Measurements from ENCODE around the gene GFPT1.

Gene GFPT1

GRCh38 chr2:69287544-69287943 is 99.5 kb downstream of the GFPT1 start:
- no peak for DNase-seq

GRCh38 chr2:69285379-69285894 is 101.6 kb downstream of the GFPT1 start:
- no peak for DNase-seq

DNA sequence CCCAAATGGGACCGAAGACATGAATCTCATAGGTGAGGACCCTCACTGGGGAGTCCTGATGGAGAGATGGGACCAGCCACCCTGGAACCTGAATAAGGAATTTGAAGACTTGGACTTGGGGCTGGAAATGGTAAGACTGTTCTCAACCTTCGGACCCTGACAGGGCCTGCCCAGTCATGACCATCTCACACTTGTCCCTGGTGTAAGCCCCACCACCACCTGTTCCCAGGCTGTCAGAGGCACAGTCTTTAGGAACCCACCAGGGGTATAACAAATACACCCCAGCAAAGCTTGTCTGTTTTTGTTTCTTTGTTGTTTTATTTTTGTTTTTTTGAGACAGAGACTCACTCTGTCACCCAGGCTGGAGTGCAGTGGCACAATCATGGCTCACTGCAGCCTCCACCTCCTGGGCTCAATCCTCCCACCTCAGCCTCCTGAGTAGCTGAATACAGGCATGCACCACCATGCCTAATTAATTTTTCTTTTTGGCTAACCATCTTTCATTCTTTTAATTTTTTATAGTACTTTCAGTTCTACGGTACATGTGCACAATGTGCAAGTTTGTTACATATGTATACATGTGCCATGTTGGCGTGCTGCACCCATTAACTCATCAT is 106.1 kb downstream of the GFPT1 start:
- no peak for DNase-seq

- no peak for DNase-seq
These were observed 106.9 kb downstream of the GFPT1 start for GRCh38 chr2:69279931-69280681.

DNA sequence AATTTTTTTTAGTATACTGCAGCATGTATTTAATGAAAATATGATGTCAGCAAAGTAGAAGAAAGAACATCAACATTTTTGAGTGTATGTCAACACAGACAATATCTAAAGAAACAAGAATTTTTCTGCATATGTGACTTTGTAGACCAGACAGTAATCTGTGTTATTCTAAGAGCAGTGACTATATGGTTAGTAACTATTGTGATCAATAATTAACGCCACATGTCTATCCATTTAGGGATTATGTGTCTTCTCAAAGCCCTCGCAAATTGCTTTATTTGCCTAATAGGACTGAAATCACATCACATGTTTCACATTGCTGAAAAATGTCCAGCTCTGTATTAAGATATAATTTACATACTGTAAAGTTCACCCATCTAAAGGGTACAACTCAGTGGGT is 107.8 kb downstream of the GFPT1 start:
- DNase-seq, result no peak

- DNase-seq, result no peak
These were observed 108.7 kb downstream of the GFPT1 start for GRCh38 chr2:69278366-69278765.

- DNase-seq, result no peak
These were observed 111.5 kb downstream of the GFPT1 start for GRCh38 chr2:69275490-69275889.

DNA sequence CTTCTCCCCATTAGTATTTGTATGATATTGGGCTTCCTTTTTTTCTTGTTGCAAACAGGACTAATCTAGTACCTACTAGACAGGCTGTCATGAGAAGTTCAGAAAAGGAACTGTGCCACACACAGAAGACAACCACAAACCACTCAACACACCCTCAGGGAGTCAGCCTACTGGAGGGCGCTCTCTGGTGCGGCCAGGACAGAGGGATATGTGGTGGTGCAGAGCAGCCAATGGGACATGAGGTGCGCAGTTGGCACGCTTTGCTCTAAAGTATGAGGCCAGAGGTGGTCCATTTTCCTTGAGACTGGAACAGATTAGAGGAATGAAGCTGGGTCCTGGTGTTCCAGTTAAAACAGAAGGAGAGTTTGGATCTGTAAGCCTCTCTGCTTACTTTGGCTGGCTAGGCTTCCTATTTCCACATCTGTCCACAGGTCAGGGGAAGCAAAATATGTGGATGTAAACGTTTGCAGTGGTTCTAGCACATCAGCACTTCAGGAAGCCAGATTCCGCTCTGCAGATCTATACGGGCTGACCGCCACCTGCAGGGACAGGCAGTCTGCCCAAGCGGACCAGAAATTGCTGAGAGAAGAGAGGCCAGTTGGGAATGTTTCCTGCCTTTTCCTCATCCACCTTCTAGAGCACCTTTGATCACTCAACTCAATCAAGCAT is 114.1 kb downstream of the GFPT1 start:
- no peak for DNase-seq

DNA sequence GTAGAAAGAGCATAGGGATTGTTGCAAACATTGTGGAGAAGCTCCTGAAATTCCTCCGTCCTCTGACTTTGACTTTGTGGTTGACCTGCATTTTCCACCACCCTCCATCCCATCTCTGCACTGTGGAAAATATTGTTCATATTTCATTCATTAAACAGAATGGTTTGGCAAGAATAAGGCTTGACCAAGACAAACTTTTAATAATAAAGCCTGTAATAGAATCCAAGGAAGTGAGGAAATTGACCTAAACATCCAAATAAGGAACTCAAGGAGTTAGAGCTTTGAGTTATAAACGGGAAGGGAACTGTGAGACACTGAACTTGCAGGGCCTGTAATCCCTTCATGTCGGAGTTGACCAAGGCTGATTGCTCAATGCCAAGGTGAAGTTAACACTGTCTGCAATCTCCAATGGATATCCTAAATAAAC is 115.2 kb downstream of the GFPT1 start:
- no peak for DNase-seq
